ENCODE measurements around the gene CBL.
"Not testable (repeated sequence)": the region's sequence is repeated elsewhere in the genome, so short reads cannot be mapped to it uniquely, and the experiment has no call there.

The CBL gene

DNA sequence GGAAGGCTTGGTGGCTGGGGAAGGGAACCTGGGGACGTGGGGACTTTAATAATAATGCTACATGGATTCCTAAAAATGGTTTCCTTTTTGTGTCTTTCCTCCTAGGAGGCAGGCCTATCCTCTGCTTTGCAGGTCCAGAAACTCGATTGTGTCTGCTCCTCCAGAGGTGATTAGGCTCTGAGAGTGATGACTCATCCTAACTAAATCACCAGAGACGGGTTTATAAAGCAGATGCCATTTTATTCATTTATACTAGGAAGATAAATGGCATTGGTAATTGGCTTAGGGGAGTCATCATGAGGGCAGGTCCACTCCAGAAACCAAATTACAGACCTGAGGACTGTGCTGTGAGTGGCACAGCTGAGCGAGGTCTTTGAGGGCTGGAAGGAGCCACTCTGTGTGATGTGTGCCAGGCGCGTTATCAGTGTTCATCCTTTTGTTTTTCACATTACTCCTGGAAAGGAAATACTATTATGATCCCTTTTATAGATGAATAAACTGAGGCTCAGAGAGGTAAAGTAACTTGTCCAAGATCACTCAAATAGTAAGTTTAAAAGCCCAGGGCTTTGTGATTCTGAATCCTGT lies 30.6 kb upstream of the CBL start:
- TF ChIP-seq, protein P1, sequence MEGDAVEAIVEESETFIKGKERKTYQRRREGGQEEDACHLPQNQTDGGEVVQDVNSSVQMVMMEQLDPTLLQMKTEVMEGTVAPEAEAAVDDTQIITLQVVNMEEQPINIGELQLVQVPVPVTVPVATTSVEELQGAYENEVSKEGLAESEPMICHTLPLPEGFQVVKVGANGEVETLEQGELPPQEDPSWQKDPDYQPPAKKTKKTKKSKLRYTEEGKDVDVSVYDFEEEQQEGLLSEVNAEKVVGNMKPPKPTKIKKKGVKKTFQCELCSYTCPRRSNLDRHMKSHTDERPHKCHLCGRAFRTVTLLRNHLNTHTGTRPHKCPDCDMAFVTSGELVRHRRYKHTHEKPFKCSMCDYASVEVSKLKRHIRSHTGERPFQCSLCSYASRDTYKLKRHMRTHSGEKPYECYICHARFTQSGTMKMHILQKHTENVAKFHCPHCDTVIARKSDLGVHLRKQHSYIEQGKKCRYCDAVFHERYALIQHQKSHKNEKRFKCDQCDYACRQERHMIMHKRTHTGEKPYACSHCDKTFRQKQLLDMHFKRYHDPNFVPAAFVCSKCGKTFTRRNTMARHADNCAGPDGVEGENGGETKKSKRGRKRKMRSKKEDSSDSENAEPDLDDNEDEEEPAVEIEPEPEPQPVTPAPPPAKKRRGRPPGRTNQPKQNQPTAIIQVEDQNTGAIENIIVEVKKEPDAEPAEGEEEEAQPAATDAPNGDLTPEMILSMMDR (IDR thresholded peaks at IDR 0.05; ENCODE audit: extremely low read depth, insufficient read depth, missing control alignments) = no peak
- in situ Hi-C loops (cut with MboI; ENCODE audit: low pct_unique_long_range_greater_than_20kb, low sequenced_read_pairs, unreplicated experiment) = no loop called here

DNA sequence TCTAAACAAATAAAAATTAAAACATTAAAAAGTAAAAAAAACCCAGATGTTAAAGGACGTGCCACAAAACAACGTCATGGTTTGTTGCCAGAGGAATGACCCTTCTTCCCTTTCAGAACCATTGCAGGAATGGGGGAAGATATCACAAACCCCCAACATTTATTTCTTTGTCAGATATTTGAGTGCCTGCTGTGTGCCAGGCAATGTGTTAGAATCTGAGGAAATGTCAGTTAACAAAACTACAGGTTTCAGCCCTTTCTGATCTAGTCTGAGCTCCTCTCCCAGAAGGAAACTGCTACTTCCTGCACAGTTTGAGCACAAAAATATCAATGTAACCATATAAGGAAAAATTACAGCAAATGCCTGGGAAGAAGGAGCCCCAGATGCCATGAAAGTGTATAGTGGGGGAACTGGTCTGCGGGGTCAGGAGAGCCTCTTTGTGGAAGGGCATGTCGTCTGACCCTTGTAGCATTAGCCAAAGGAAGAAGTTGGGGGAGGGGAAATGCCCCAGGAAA lies 27.9 kb upstream of the CBL start:
- DNase-seq (ENCODE audit: low spot score) = no peak
- in situ Hi-C loops (cut with MboI; ENCODE audit: low pct_unique_long_range_greater_than_20kb, low sequenced_read_pairs, unreplicated experiment) = no loop called here
- TF ChIP-seq, protein P1 (IDR thresholded peaks at IDR 0.05; ENCODE audit: extremely low read depth, insufficient read depth, missing control alignments) = no peak

More for the DNA sequence above, 30.6 kb upstream of the CBL start:
- DNase-seq (ENCODE audit: low spot score) = no peak

DNA sequence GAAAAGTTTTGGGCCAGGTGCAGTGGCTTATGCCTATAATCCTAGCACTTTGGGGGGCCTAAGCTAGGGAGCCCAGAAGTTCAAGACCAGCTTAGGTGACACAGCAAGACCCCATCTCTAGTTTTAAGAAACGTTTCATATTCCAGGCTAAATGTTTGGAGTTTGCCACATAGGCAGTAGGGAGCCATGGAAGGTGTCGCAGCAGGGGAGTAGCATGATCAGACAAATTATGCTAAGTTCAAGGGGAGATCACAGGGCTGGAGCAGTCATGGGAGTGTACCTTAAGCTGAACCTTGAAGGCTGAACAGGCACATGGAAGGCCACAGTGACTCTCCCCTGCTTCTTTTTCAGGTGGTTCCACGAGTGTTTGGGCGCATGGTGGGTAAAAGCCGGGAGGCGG lies 26.8 kb upstream of the CBL start:
- in situ Hi-C loops (cut with MboI; ENCODE audit: low pct_unique_long_range_greater_than_20kb, low sequenced_read_pairs, unreplicated experiment) = no loop called here
- no peak for DNase-seq (ENCODE audit: low spot score)
- TF ChIP-seq, protein P1 (IDR thresholded peaks at IDR 0.05; ENCODE audit: extremely low read depth, insufficient read depth, missing control alignments) = no peak

DNA sequence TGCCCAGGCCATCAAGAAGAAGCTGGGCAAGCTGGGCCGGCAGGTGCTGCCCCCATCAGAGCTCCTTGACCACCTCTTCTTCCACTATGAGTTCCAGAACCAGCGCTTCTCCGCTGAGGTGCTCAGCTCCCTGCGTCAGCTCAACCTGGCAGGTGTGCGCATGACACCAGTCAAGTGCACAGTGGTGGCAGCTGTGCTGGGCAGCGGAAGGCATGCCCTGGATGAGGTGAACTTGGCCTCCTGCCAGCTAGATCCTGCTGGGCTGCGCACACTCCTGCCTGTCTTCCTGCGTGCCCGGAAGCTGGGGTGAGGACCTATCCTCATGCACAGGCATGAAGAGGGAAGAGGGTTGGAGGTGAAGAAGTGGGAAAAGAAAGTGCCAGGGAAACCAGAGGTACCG lies 26.2 kb upstream of the CBL start:
- in situ Hi-C loops (cut with MboI; ENCODE audit: low pct_unique_long_range_greater_than_20kb, low sequenced_read_pairs, unreplicated experiment) = no loop called here
- no peak for DNase-seq (ENCODE audit: low spot score)
- TF ChIP-seq, protein P1 (IDR thresholded peaks at IDR 0.05; ENCODE audit: extremely low read depth, insufficient read depth, missing control alignments) = no peak

DNA sequence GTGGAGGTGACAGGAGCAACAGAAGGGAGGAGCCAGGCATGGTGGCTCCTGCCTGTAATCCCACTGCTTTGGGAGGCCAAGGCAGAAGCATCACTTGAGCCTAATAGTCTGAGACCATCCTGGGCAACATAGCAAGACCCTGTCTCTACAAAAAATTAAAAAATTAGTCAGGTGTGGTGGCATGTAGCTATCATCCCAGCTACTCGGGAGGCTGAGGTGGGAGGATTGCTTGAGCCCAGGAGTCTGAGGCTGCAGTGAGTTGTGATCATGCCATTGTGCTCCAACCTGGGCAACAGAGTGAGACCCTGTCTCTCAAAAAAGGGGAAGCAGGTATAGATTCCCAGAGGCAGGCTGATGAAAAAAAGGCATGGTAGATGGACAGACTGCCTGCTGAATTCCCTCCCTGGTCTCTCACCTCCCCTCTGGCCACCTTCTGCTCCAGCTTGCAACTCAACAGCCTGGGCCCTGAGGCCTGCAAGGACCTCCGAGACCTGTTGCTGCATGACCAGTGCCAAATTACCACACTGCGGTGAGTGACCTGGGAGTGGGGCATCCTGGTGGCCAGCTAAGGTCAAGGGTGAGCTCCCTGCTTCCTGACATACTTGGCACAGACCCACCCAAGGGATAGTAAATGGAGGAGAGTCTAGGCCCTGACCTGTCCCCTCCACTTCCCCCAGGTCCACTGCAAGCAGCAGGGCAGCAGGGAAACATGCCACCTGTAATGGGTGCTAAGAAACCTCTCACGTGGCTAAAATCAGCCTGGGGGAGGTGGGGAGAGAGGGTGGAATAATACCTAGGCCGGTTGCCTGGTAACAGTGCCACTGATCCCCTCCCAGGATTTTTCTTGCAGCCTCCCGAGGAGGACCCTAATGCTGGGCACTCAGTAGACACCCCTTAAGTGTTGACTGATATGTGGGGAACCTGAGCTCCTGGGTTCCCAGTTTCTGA lies 25.1 kb upstream of the CBL start:
- in situ Hi-C loops (cut with MboI; ENCODE audit: low pct_unique_long_range_greater_than_20kb, low sequenced_read_pairs, unreplicated experiment) = no loop called here
- TF ChIP-seq, protein P1 (IDR thresholded peaks at IDR 0.05; ENCODE audit: extremely low read depth, insufficient read depth, missing control alignments) = no peak
- no peak for DNase-seq (ENCODE audit: low spot score)

DNA sequence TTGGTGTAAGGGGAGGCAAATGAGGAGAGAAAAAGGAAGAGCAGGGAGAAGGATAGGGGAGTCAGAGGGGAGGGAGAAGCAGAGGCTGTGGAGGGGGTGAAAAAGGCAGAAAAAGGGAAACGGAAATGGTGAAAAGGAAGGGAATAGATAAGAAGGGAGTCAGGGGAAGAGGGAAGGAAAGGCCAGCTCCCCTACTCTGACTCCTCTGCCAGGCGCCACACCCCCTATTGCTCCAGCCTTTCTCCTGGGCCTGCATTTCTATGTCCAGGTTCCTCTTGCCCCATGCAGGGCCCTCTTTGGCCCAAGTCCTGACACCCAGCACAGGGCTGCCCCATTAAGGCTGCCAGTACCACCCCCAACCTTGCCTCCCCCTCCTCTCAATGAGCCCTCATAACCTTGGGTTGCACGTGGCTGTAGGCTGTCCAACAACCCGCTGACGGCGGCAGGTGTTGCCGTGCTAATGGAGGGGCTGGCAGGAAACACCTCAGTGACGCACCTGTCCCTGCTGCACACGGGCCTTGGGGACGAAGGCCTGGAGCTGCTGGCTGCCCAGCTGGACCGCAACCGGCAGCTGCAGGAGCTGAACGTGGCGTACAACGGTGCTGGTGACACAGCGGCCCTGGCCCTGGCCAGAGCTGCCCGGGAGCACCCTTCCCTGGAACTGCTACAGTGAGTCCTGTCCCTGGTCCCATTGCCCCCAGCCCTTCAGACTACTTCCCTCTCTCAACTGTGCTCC lies 24.3 kb upstream of the CBL start:
- in situ Hi-C loops (cut with MboI; ENCODE audit: low pct_unique_long_range_greater_than_20kb, low sequenced_read_pairs, unreplicated experiment) = no loop called here
- no peak for DNase-seq (ENCODE audit: low spot score)
- TF ChIP-seq, protein P1 (IDR thresholded peaks at IDR 0.05; ENCODE audit: extremely low read depth, insufficient read depth, missing control alignments) = no peak

DNA sequence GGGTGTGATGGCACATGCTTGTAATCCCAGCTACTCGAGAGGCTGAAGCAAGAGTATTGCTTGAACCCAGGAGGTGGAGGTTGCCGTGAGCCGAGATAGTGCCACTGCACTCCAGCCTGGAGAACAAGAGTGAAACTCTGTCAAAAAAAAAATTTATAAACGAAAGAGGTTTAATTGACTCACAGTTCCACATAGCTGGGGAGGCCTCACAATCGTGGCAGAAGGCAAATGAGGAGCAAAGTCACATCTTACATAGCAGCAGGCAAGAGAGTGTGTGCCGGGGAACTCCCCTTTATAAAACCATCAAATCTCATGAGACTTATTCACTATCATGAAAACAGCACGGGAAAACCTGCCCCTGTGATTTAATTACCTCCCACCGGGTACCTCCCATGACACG lies 21.7 kb upstream of the CBL start:
- DNase-seq (ENCODE audit: low spot score); in situ Hi-C loops (cut with MboI; ENCODE audit: low pct_unique_long_range_greater_than_20kb, low sequenced_read_pairs, unreplicated experiment): not testable (repeated sequence)

All from GM13977 (cell line).